ENCODE data around the gene SAP130. TPM values are rescaled to one million over a fixed set of nuclear protein-coding genes. Genes with fewer than 3 reads are reported as not detected.

The SAP130 gene
- total and polyA plus RNA-seq, 2 of the 8 experiments (the other 6 are each of a cell fraction or from before 2014, with no cell fraction given): 51.4 to 54.3 TPM

- no peak for TF ChIP-seq NRF1 (IDR thresholded peaks at IDR 0.05; ENCODE audit: low read depth, low read length)
- TF ChIP-seq BCL11A (IDR thresholded peaks at IDR 0.05; ENCODE audit: low read depth in 2 of 2, low read length in 2 of 2): no peak
Observed at GRCh38 chr2:127906206-127906926, 121.5 kb downstream of the SAP130 start (continued).

Data from H1 (cell line).